Heart left ventricle (tissue), 16 donors: Measurements from ENCODE around the gene CD2AP. TPM values are rescaled to one million over a fixed set of nuclear protein-coding genes. Genes with fewer than 3 reads are reported as not detected.

Experiments
- ATAC-seq, 4 donors: fragments of 200-7000 bp; cut with Tn5 transposase; one replicate each; pipeline ENCODE4 v1.9.1; 2020 to 2022; ENCODE audit warnings: moderate library complexity in 4 of 4, mild to moderate bottlenecking in 3 of 4, moderate number of reproducible peaks in 1 of 4
- DNase-seq, 5 donors: peaks; one replicate each; pipeline ENCODE4 v3.0.0-alpha.2; 2020
- H3K27ac ChIP-seq, 12 donors: fragments of 200-600 bp; sonication (generic) in 4 of 12; one replicate each; pipeline versions ENCODE4 v1.5.0 to v1.8.0; 2016 to 2022; ENCODE audit warnings: mild to moderate bottlenecking in 2 of 12
- H3K27me3 ChIP-seq, 9 donors: fragments of 200-600 bp; sonication (generic) in 2 of 9; one replicate each; pipeline versions ENCODE4 v1.5.1 to v1.8.0; 2016 to 2022; ENCODE audit warnings: mild to moderate bottlenecking in 3 of 9
- H3K36me3 ChIP-seq, 9 donors: fragments of 200-600 bp; sonication (generic) in 2 of 9; one replicate each; pipeline versions ENCODE4 v1.5.0 to v1.8.0; 2018 to 2022; ENCODE audit warnings: mild to moderate bottlenecking in 2 of 9
- H3K4me1 ChIP-seq, 12 donors: fragments of 200-600 bp; sonication (generic) in 4 of 12; one replicate each; pipeline versions ENCODE4 v1.5.0 to v1.8.0; 2016 to 2022; ENCODE audit warnings: mild to moderate bottlenecking in 3 of 12
- H3K4me3 ChIP-seq, 12 donors: fragments of 200-600 bp; sonication (generic) in 4 of 12; one replicate each; pipeline versions ENCODE4 v1.5.0 to v1.8.0; 2017 to 2022; ENCODE audit warnings: mild to moderate bottlenecking in 9 of 12, moderate library complexity in 4 of 12
- H3K9me3 ChIP-seq, 12 donors: fragments of 200-600 bp; sonication (generic) in 4 of 12; one replicate each; pipeline versions ENCODE4 v1.5.0 to v1.8.0; 2016 to 2022; ENCODE audit warnings: mild to moderate bottlenecking in 1 of 12
- POLR2A ChIP-seq, 2 donors: fragments of 450-650 bp; IDR thresholded peaks; one replicate each; pipeline ENCODE4 v1.6.1; 2017; ENCODE audit warnings: antibody characterized with exemption in 2 of 2, mild to moderate bottlenecking in 2 of 2, moderate library complexity in 2 of 2
- WGBS, 4 donors: extraction: QIAGEN DNeasy Blood & Tissue Kit in 2 of 4; methylation state at CpG; one replicate each; pipeline versions ENCODE4 v1.1.5 to v1.1.7; 2013 to 2018; 5-methylcytosine and 5-hydroxymethylcytosine counted together
- intact Hi-C, 10 donors: fragments of 100-400 bp; cut with DNase I; formaldehyde crosslinking; loops; one replicate each; pipeline versions ENCODE4 v1.11.1 to v1.14.2; 2022
- polyA plus RNA-seq, 2 donors: library from polyadenylated mRNA; stranded (reverse); fragments of 200-250 nt; gene quantifications; one replicate each; pipeline ENCODE4 v1.2.3, GENCODE V29; 2013
- total RNA-seq, 9 donors: library from RNA; depleted of rRNA in 2 of 9; stranded (reverse); fragments of >200 nt in 2 of 9; fragmentation: NEBNext Ultra II Directional in 3 of 9; extraction: Animal tissue kit (Norgen Biotek cat#: 25700) in 3 of 9; gene quantifications; one replicate each; pipeline versions ENCODE4 v1.1.0 to v1.2.4, GENCODE V29; 2016 to 2023
- TF ChIP-seq, protein P1 (sequence below), 12 donors: fragments of 200-600 bp; sonication (generic) in 4 of 12; IDR thresholded peaks; one replicate each; pipeline versions ENCODE4 v1.5.0 to v1.8.0; 2018 to 2022; ENCODE audit warnings: antibody characterized with exemption in 12 of 12, mild to moderate bottlenecking in 5 of 12
- donor health status: ischemic (EF 13 %, LVEDD 7.1; RV severe dilation, severe dysfunction).
- donor health status: healthy with polysubstance abuse.
- donor health status: DM: no; HTN: yes; CAD: no.
- donor health status: DM: no; HTN: no; CAD: no.
- donor health status: ischemic (EF 25% LVEDD 6.9; RV normal size, moderate dysfunction).
- donor health status: ischemic (EF 25% LVEDD 5.7; RV mildly dilated, moderate dysfunction).
- donor health status: healthy.
- donor health status: DM: yes; HTN: yes; CAD: no.
- donor health status: ischemic (EF 35%, LVEDD 5.7; RV mildly dilated, moderate dysfunction).
- donor health status: nonischemic (EF 11% LVEDD 7.7; RV severe dilation, severe dysfunction).
- donor health status: DM: yes; HTN: yes; CAD: no.
- donor health status: PGD.
- donor health status: ischemic (EF 29% LVEDD 5.4; RV normal size, mild dysfunction).
- donor health status: nonischemic (EF 23%, LVEDD 6.1; RV moderate dilation, normal function).

CD2AP gene
- total and polyA plus RNA-seq, 11 donors, result 6.4 to 18.0 (median 11.4) TPM

- Histone ChIP-seq H3K27ac (no peak overlapping the region), H3K4me1 (peaks cover 0 to 33% (median 16%) of the 10 kb centered on the region in 12 donors), H3K36me3 (no peaks in the 10 kb centered on the region), H3K27me3 (no peaks in the 10 kb centered on the region), H3K4me3 (no peak overlapping the region), H3K9me3 (no peaks in the 10 kb centered on the region)
- DNase-seq (no peak), ATAC-seq (no peak)
- intact Hi-C loops, result no loop called here
- no peak for TF ChIP-seq POLR2A (IDR thresholded peaks at IDR 0.05)
- TF ChIP-seq, protein P1, sequence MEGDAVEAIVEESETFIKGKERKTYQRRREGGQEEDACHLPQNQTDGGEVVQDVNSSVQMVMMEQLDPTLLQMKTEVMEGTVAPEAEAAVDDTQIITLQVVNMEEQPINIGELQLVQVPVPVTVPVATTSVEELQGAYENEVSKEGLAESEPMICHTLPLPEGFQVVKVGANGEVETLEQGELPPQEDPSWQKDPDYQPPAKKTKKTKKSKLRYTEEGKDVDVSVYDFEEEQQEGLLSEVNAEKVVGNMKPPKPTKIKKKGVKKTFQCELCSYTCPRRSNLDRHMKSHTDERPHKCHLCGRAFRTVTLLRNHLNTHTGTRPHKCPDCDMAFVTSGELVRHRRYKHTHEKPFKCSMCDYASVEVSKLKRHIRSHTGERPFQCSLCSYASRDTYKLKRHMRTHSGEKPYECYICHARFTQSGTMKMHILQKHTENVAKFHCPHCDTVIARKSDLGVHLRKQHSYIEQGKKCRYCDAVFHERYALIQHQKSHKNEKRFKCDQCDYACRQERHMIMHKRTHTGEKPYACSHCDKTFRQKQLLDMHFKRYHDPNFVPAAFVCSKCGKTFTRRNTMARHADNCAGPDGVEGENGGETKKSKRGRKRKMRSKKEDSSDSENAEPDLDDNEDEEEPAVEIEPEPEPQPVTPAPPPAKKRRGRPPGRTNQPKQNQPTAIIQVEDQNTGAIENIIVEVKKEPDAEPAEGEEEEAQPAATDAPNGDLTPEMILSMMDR (IDR thresholded peaks at IDR 0.05), result no peak
- WGBS, 4 donors, result 77 to 82% (median 79%) methylated on average over 2 of the region's 2 CpGs
Observed at GRCh38 chr6:47485083-47485482, 7.5 kb downstream of the CD2AP start.

GRCh38 chr6:47485491-47486135 lies 8.0 kb downstream of the CD2AP start:
- H3K9me3 ChIP-seq, result no peaks in the 10 kb centered on the region
- TF ChIP-seq POLR2A (IDR thresholded peaks at IDR 0.05), result no peak
- TF ChIP-seq, protein P1 (IDR thresholded peaks at IDR 0.05), result no peak
- no peak overlapping the region for H3K27ac ChIP-seq
- H3K27me3 ChIP-seq, result no peaks in the 10 kb centered on the region
- ATAC-seq (no peak), DNase-seq (no peak)
- H3K4me1 ChIP-seq, result peaks cover 0 to 27% (median 14%) of the 10 kb centered on the region in 12 donors
- intact Hi-C loops, result no loop called here
- no peaks in the 10 kb centered on the region for H3K36me3 ChIP-seq
- H3K4me3 ChIP-seq, result no peak overlapping the region

DNA sequence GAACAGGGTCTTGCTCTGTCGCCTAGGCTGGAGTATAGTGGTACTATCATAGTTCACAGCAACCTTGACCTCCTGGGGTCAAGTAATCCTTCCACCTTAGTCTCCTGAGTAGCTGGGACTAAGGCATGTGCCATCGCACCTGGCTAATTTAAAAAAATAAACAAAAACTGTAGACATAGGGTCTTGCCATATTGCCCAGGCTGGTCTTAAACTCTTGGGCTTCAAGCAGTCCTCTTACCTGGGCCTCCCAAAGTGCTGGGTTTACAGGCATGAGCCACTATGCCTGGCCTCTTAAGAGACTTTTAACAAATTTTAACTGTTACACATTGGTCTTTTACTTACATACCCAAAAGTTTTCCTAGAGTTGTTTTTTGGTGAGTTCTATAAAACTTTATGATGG lies 12.4 kb downstream of the CD2AP start:
- H3K36me3 ChIP-seq, result no peaks in the 10 kb centered on the region
- DNase-seq (no peak), ATAC-seq (no peak)
- H3K9me3 ChIP-seq, result no peaks in the 10 kb centered on the region
- no peaks in the 10 kb centered on the region for H3K27me3 ChIP-seq
- 92 to 97% (median 94%) methylated on average over 2 of the region's 2 CpGs for WGBS, 4 donors
- H3K4me3 ChIP-seq, result no peak overlapping the region
- H3K27ac ChIP-seq, result no peak overlapping the region
- TF ChIP-seq, protein P1 (IDR thresholded peaks at IDR 0.05), result no peak
- TF ChIP-seq POLR2A (IDR thresholded peaks at IDR 0.05), result no peak
- peaks cover 0 to 8% (median 1%) of the 10 kb centered on the region in 12 donors for H3K4me1 ChIP-seq
- intact Hi-C loops, result no loop called here

- no peak for TF ChIP-seq POLR2A (IDR thresholded peaks at IDR 0.05)
- TF ChIP-seq, protein P1 (IDR thresholded peaks at IDR 0.05), result no peak
- no peaks in the 10 kb centered on the region for H3K36me3 ChIP-seq
- ATAC-seq (no peak), DNase-seq (no peak)
- H3K4me3 ChIP-seq, result no peak overlapping the region
- intact Hi-C loops, result no loop called here
- H3K4me1 ChIP-seq, result peaks cover 0 to 8% (median 2%) of the 10 kb centered on the region in 12 donors
- H3K27me3 ChIP-seq, result no peaks in the 10 kb centered on the region
- H3K27ac ChIP-seq, result no peak overlapping the region
- WGBS, 4 donors, result 82 to 95% (median 92%) methylated on average over 1 of the region's 1 CpG
- no peaks in the 10 kb centered on the region for H3K9me3 ChIP-seq
Observed at GRCh38 chr6:47490676-47491075, 13.1 kb downstream of the CD2AP start.
